Natural killer cell treated with Interleukin-12 subunit alpha and Interleukin-12 subunit beta and Interleukin-15 and Interleukin-18, amount 100 ng/mL, for 72 hours (primary cell): ENCODE results near the gene CYREN. TPM values are rescaled to one million over a fixed set of nuclear protein-coding genes. Genes with fewer than 3 reads are reported as not detected.

Experiments
- ATAC-seq, 2 donors: fragments of 150-1000 bp; cut with Tn5 transposase in 1 of 2; sonication (Bioruptor Pico), chemical (Tn5 transposase) in 1 of 2; 2 replicates each; pipeline ENCODE4 v1.10.0; 2021
- DNase-seq: peaks from one replicate; pipeline ENCODE4 v3.0.0; 2022; ENCODE audit warnings: low spot score
- H3K27ac Mint-ChIP-seq, 2 donors: 1 replicate in 1 of 2; 2 replicates in 1 of 2; pipeline ENCODE4 v1.8.0; 2022; ENCODE audit warnings: mixed read lengths in 2 of 2, mild to moderate bottlenecking in 1 of 2, moderate library complexity in 1 of 2
- H3K27me3 Mint-ChIP-seq, 2 donors: 1 replicate in 1 of 2; 2 replicates in 1 of 2; pipeline ENCODE4 v1.8.0; 2022; ENCODE audit warnings: mixed read lengths in 2 of 2
- H3K36me3 Mint-ChIP-seq: one replicate; pipeline ENCODE4 v1.8.0; 2022; ENCODE audit warnings: mixed read lengths
- H3K4me1 Mint-ChIP-seq, 2 donors: 1 replicate in 1 of 2; 2 replicates in 1 of 2; pipeline ENCODE4 v1.8.0; 2022; ENCODE audit warnings: low read depth in 2 of 2, mixed read lengths in 2 of 2, mild to moderate bottlenecking in 1 of 2
- H3K4me3 Mint-ChIP-seq: one replicate; pipeline ENCODE4 v1.8.0; 2022; ENCODE audit warnings: mixed read lengths
- H3K9me3 Mint-ChIP-seq: 2 replicates; pipeline ENCODE4 v1.8.0; 2022; ENCODE audit warnings: mixed read lengths
- total RNA-seq, 2 donors: library from RNA; stranded (reverse); gene quantifications; one replicate each; pipeline ENCODE4 v1.2.3, GENCODE V29; 2022

Gene CYREN
- total RNA-seq, 2 donors from 2014 or later: 47.2 to 68.5 TPM

GRCh38 chr7:135167365-135167917 lies 3.1 kb downstream of the CYREN start:
- Mint-ChIP-seq H3K4me3 (peak overlapping the region; percentile 88), H3K9me3 (peaks cover under 1% of the 10 kb centered on the region), H3K36me3 (peaks cover 19% of the 10 kb centered on the region), H3K4me1 (peaks cover 50 to 56% of the 10 kb centered on the region in 2 donors), H3K27me3 (no peaks in the 10 kb centered on the region), H3K27ac (peak overlapping the region; percentile 97 to 98)
- no peak for ATAC-seq
- no peak for DNase-seq

DNA sequence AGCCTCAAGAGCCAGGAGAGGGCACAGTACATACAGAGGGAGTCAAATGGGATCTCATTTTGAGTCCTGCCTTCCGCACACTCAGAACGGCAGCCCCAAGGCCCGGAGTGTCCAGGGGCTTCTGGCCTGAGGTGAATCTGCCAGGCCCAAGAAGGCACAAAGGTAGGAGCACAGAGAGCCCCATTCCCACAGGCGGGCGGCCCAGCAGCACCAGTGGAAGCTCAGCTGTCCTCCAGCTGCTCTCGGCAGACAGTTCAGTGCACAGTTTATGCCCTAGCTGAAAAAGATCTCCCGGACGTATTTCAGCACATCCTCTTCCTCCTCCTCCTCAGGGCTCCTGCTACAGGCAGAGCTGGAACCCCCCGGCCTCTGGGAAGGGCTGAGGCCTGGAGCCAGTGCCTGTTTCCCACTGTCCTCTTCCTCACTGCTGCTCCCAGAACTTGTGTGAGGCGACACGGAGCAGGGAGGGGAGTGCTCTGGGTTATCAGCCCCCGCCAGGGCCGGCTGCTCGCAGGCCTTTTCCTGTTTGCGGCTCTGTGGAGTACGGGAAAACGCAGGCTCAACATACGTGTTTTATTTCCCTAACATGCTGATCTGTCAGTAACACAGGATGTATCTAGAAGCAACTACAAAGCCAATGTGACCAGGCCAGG lies 4.0 kb downstream of the CYREN start:
- ATAC-seq (no peak), DNase-seq (no peak)
- Mint-ChIP-seq H3K4me1 (peaks cover 52 to 60% of the 10 kb centered on the region in 2 donors), H3K27ac (peak overlapping the region; percentile 97 to 98), H3K9me3 (peaks cover 3% of the 10 kb centered on the region), H3K36me3 (peaks cover 28% of the 10 kb centered on the region), H3K4me3 (no peak overlapping the region), H3K27me3 (no peaks in the 10 kb centered on the region)

DNA sequence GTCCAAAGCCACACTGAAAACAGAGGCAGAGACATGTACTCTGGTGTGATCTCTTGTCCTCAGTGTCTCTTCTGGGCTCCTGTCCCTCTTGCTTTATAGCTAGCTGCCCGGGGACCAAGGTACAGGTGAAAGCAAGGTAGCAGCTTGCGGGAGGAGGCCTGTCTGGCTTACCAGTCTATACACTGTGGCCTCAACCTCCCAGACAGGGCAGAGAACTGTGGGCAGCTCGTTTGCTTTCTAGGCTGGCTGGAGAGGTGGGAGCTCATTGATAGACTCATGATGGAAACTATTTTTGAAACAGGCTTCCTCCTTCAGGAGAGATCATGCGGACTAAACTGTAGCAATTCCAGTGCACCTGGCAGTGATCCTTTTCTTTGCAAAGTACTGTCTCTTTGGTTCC lies 4.6 kb downstream of the CYREN start:
- DNase-seq (no peak), ATAC-seq (no peak)
- peaks cover 32% of the 10 kb centered on the region for H3K36me3 Mint-ChIP-seq
- H3K9me3 Mint-ChIP-seq: peaks cover 3% of the 10 kb centered on the region
- peak overlapping the region; percentile 97 to 98 for H3K27ac Mint-ChIP-seq
- no peaks in the 10 kb centered on the region for H3K27me3 Mint-ChIP-seq
- H3K4me1 Mint-ChIP-seq: peaks cover 54 to 63% of the 10 kb centered on the region in 2 donors
- no peak overlapping the region for H3K4me3 Mint-ChIP-seq

GRCh38 chr7:135164357-135165061 lies 6.0 kb downstream of the CYREN start:
- DNase-seq: no peak
- ATAC-seq: no peak
- peaks cover 3% of the 10 kb centered on the region for H3K9me3 Mint-ChIP-seq
- peaks cover 35% of the 10 kb centered on the region for H3K36me3 Mint-ChIP-seq
- H3K27me3 Mint-ChIP-seq: no peaks in the 10 kb centered on the region
- H3K4me3 Mint-ChIP-seq: no peak overlapping the region
- peaks cover 60 to 67% of the 10 kb centered on the region in 2 donors for H3K4me1 Mint-ChIP-seq
- peak overlapping the region; percentile 50 to 98 for H3K27ac Mint-ChIP-seq

GRCh38 chr7:135162382-135163001 lies 8.0 kb downstream of the CYREN start:
- H3K27me3 Mint-ChIP-seq: no peaks in the 10 kb centered on the region
- H3K27ac Mint-ChIP-seq: peak overlapping the region; percentile 79 to 95
- H3K4me1 Mint-ChIP-seq: peaks cover 55 to 56% of the 10 kb centered on the region in 2 donors
- DNase-seq (no peak), ATAC-seq (no peak)
- peaks cover 6% of the 10 kb centered on the region for H3K9me3 Mint-ChIP-seq
- peak overlapping the region; percentile 21 for H3K4me3 Mint-ChIP-seq
- H3K36me3 Mint-ChIP-seq: peaks cover 30% of the 10 kb centered on the region

DNA sequence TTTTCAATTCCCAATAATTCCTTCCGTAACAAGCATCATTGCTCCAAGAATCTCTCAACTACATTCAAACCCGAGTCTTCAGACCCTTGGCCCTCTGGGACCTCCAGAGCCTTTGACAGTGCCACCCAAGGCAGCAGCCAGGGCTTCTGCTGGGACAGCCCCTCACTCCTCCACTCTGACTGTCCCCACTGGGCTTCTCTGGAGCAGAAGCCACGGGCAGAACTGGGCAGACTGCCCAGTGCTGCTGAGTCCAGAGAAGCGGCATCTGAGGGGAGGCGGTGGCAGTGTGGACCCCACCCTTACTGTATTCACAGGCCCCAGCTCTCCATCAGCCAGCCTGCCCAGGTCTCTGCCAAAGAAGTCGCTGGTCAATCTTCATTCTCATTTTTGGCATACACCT lies 8.8 kb downstream of the CYREN start:
- no peak for ATAC-seq

GRCh38 chr7:135160858-135161653 lies 9.5 kb downstream of the CYREN start:
- Mint-ChIP-seq H3K27me3 (no peaks in the 10 kb centered on the region), H3K4me1 (peaks cover 56 to 60% of the 10 kb centered on the region in 2 donors), H3K9me3 (peaks cover 17% of the 10 kb centered on the region), H3K27ac (peak overlapping the region; percentile 79 to 95), H3K36me3 (peaks cover 43% of the 10 kb centered on the region), H3K4me3 (peak overlapping the region; percentile 50)
- DNase-seq (no peak), ATAC-seq (no peak)

More for the DNA sequence above, 8.8 kb downstream of the CYREN start:
- Mint-ChIP-seq H3K4me3 (peak overlapping the region; percentile 21), H3K4me1 (peaks cover 55 to 56% of the 10 kb centered on the region in 2 donors), H3K9me3 (peaks cover 11% of the 10 kb centered on the region), H3K27ac (peak overlapping the region; percentile 79 to 95), H3K27me3 (no peaks in the 10 kb centered on the region), H3K36me3 (peaks cover 37% of the 10 kb centered on the region)
- DNase-seq: no peak

DNA sequence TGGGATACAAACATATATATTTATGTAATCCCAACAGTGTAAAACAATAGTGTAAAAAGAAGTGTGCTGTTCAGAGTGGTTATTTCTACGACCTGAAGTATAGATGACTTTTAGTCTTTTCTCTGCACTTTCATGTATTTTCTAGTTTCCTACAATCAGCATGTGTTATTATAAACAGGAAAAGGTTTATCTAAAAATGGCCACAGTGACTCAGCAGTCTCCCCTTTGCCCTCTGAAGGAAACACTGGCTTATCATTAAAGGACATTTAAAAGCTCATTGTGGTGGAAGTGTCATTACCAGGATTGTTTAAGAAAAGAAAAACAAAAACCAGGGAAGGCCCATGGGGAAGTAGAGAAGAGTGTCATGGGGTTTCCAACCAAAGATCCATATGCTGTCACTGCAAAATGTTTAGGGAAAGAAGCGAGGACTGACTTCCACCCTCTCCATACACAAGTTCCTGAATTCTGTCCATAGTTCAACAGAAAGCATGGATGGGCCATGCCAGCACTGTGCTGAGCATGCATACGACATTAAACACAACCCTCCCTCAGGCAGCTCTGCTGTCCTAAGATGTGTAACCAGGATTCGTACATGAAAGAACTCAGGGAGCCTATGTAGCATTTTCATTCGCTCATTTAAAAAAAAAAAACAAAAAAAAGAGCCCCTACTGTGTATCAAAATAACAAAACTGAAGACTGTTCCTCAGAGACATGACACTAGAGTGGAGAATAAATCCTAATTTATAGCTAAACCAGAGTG lies 10.2 kb downstream of the CYREN start:
- Mint-ChIP-seq H3K4me1 (peaks cover 54 to 62% of the 10 kb centered on the region in 2 donors), H3K9me3 (peaks cover 19% of the 10 kb centered on the region), H3K27ac (peak overlapping the region; percentile 79 to 95), H3K36me3 (peaks cover 49% of the 10 kb centered on the region), H3K4me3 (peak overlapping the region; percentile 50), H3K27me3 (no peaks in the 10 kb centered on the region)
- peak in 1 of 2 donors; percentile 52 for ATAC-seq
- DNase-seq: no peak

GRCh38 chr7:135159359-135160085 lies 11.0 kb downstream of the CYREN start:
- ATAC-seq: no peak
- Mint-ChIP-seq H3K27me3 (no peaks in the 10 kb centered on the region), H3K27ac (peak overlapping the region; percentile 79 to 95), H3K36me3 (peaks cover 57% of the 10 kb centered on the region), H3K4me3 (peak overlapping the region; percentile 50), H3K9me3 (peaks cover 22% of the 10 kb centered on the region), H3K4me1 (peaks cover 55 to 69% of the 10 kb centered on the region in 2 donors)
- no peak for DNase-seq

- no peak for DNase-seq
- H3K27me3 Mint-ChIP-seq: no peaks in the 10 kb centered on the region
- H3K36me3 Mint-ChIP-seq: peaks cover 63% of the 10 kb centered on the region
- H3K9me3 Mint-ChIP-seq: peaks cover 28% of the 10 kb centered on the region
- ATAC-seq: no peak
- H3K4me3 Mint-ChIP-seq: peak overlapping the region; percentile 50
- peaks cover 55 to 76% of the 10 kb centered on the region in 2 donors for H3K4me1 Mint-ChIP-seq
- H3K27ac Mint-ChIP-seq: peak overlapping the region; percentile 79 to 95
Observed at GRCh38 chr7:135158874-135159273, 11.6 kb downstream of the CYREN start.

- Mint-ChIP-seq H3K9me3 (peaks cover 31% of the 10 kb centered on the region), H3K4me1 (peaks cover 57 to 80% of the 10 kb centered on the region in 2 donors), H3K27ac (peak overlapping the region in 1 of 2 donors; percentile 95), H3K36me3 (peaks cover 68% of the 10 kb centered on the region), H3K4me3 (no peak overlapping the region), H3K27me3 (no peaks in the 10 kb centered on the region)
- ATAC-seq (no peak), DNase-seq (no peak)
Observed at GRCh38 chr7:135158141-135158655, 12.3 kb downstream of the CYREN start.

DNA sequence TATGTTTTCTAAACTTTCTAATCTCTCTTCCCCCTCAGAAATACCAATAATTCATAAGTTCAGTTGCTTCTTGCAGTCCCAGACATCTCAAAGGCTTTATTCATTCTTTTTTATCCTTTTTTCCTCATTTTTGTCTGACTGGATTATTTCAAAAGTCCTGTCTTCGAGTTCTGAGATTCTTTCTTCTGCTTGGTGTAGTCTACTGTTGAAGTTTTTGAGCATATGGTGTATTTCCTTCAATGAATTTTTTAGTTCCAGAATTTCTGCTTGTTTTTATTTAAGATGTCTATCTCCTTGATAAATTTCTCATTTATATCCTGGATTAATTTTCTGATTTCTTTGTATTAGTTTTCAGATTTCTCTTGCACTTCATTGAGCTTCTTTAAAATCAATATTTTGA lies 14.2 kb downstream of the CYREN start:
- no peak overlapping the region for H3K27ac Mint-ChIP-seq
- peaks cover 32% of the 10 kb centered on the region for H3K9me3 Mint-ChIP-seq
- peaks cover 56 to 72% of the 10 kb centered on the region in 2 donors for H3K4me1 Mint-ChIP-seq
- no peak overlapping the region for H3K4me3 Mint-ChIP-seq
- H3K27me3 Mint-ChIP-seq: no peaks in the 10 kb centered on the region
- H3K36me3 Mint-ChIP-seq: peaks cover 63% of the 10 kb centered on the region
- ATAC-seq (no peak), DNase-seq (no peak)
